ENCODE data around the gene TENM3.

DNA sequence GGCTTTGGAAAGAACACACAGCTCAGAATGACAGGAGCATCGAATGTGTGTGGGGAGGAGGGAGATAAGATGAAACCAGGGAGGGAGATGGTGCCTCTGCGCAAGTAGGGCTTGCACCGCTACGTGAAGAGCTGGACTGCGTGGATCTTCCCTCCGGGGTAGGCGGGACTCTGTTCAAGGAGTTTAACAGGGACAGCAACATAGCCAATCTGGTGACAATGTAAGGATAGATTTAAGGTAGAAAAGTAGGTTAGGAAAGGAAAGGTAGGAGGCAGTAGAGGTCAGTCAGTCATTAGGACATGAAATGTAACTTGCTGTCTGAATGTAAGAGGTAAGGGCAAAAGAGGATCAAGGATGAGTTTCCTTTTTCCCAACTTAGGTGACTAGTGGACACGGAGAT is 521.4 kb downstream of the TENM3 start:
- TF ChIP-seq, protein P1, sequence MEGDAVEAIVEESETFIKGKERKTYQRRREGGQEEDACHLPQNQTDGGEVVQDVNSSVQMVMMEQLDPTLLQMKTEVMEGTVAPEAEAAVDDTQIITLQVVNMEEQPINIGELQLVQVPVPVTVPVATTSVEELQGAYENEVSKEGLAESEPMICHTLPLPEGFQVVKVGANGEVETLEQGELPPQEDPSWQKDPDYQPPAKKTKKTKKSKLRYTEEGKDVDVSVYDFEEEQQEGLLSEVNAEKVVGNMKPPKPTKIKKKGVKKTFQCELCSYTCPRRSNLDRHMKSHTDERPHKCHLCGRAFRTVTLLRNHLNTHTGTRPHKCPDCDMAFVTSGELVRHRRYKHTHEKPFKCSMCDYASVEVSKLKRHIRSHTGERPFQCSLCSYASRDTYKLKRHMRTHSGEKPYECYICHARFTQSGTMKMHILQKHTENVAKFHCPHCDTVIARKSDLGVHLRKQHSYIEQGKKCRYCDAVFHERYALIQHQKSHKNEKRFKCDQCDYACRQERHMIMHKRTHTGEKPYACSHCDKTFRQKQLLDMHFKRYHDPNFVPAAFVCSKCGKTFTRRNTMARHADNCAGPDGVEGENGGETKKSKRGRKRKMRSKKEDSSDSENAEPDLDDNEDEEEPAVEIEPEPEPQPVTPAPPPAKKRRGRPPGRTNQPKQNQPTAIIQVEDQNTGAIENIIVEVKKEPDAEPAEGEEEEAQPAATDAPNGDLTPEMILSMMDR (IDR thresholded peaks at IDR 0.05) = no peak
- TF ChIP-seq POLR2AphosphoS5 (IDR thresholded peaks at IDR 0.05; ENCODE audit: insufficient read depth in 1 of 2, low read depth in 1 of 2) = no peak

Data from vagina (tissue), 2 donors.